GM10847 (cell line): ENCODE measurements around the gene OSBPL1A.

Experiments used
- POLR2A ChIP-seq: IDR thresholded peaks from 2 replicates; pipeline ENCODE4 v1.6.1; 2011; ENCODE audit not compliant: insufficient read length; ENCODE audit errors: extremely low read depth

Gene OSBPL1A

GRCh38 chr18:24118750-24119577 lies 278.7 kb downstream of the OSBPL1A start:
- no peak for TF ChIP-seq POLR2A

GRCh38 chr18:24115628-24116027 lies 282.0 kb downstream of the OSBPL1A start:
- no peak for TF ChIP-seq POLR2A

- TF ChIP-seq POLR2A, result no peak
These were observed 282.6 kb downstream of the OSBPL1A start for GRCh38 chr18:24114924-24115549.

GRCh38 chr18:24112874-24113615 lies 284.6 kb downstream of the OSBPL1A start:
- no peak for TF ChIP-seq POLR2A

GRCh38 chr18:24112464-24112863 lies 285.2 kb downstream of the OSBPL1A start:
- TF ChIP-seq POLR2A, result no peak
